Activated CD8-positive, alpha-beta T cell treated with anti-CD3 and anti-CD28 coated beads, Interleukin-2, amount 10 ng/mL, durations not matched to agents 7 days and 5 days (primary cell): ENCODE data around the gene CCDC63. TPM values are rescaled to one million over a fixed set of nuclear protein-coding genes. Genes with fewer than 3 reads are reported as not detected.
"Not testable (repeated sequence)": the region's sequence is repeated elsewhere in the genome, so short reads cannot be mapped to it uniquely, and the experiment has no call there.

Experiments
- ATAC-seq: fragments of 150-1000 bp; cut with Tn5 transposase; one replicate; pipeline ENCODE4 v1.10.0; 2021; ENCODE audit warnings: moderate library complexity
- CTCF ChIA-PET: fragments of 350-600 bp; sonication (Branson Sonifier 250); formaldehyde crosslinking; loops from one replicate; lab custom pipeline; 2021; ENCODE audit warnings: antibody characterized with exemption; lab: Charles Lee
- POLR2A ChIA-PET: fragments of 350-600 bp; sonication (Branson Sonifier 250); formaldehyde crosslinking; loops from one replicate; lab custom pipeline; 2021; ENCODE audit warnings: antibody characterized with exemption; lab: Charles Lee
- DNase-seq: peaks from one replicate; pipeline ENCODE4 v3.0.0-alpha.2; 2020
- H3K27ac Mint-ChIP-seq: one replicate; pipeline ENCODE4 v1.8.0; 2021; ENCODE audit warnings: mild to moderate bottlenecking, mixed read lengths
- H3K27me3 Mint-ChIP-seq: one replicate; pipeline ENCODE4 v1.8.0; 2021; ENCODE audit warnings: low read depth, mixed read lengths
- H3K36me3 Mint-ChIP-seq: one replicate; pipeline ENCODE4 v1.8.0; 2021; ENCODE audit warnings: low read depth, mixed read lengths
- H3K4me1 Mint-ChIP-seq: one replicate; pipeline ENCODE4 v1.8.0; 2021; ENCODE audit warnings: low read depth, mixed read lengths
- H3K4me3 Mint-ChIP-seq: one replicate; pipeline ENCODE4 v1.8.0; 2021; ENCODE audit warnings: mild to moderate bottlenecking, mixed read lengths
- H3K9me3 Mint-ChIP-seq: one replicate; pipeline ENCODE4 v1.8.0; 2022; ENCODE audit warnings: mixed read lengths; ENCODE audit not compliant: insufficient read depth
- total RNA-seq, 2 experiments: library from RNA; stranded (reverse); gene quantifications; one replicate each; pipeline ENCODE4 v1.2.3, GENCODE V29; 2021

Gene CCDC63
- total RNA-seq, 2 experiments from 2014 or later = not detected

GRCh38 chr12:110940296-110940695 is 93.5 kb downstream of the CCDC63 start:
- ChIA-PET CTCF (no interaction called here), POLR2A (no interaction called here)
- no peak for ATAC-seq
- H3K9me3 Mint-ChIP-seq = no peaks in the 10 kb centered on the region
- H3K36me3 Mint-ChIP-seq = no peaks in the 10 kb centered on the region
- peaks cover 7% of the 10 kb centered on the region for H3K4me1 Mint-ChIP-seq
- no peak overlapping the region for H3K4me3 Mint-ChIP-seq
- no peak overlapping the region for H3K27ac Mint-ChIP-seq
- DNase-seq = no peak
- peaks cover 9% of the 10 kb centered on the region for H3K27me3 Mint-ChIP-seq

DNA sequence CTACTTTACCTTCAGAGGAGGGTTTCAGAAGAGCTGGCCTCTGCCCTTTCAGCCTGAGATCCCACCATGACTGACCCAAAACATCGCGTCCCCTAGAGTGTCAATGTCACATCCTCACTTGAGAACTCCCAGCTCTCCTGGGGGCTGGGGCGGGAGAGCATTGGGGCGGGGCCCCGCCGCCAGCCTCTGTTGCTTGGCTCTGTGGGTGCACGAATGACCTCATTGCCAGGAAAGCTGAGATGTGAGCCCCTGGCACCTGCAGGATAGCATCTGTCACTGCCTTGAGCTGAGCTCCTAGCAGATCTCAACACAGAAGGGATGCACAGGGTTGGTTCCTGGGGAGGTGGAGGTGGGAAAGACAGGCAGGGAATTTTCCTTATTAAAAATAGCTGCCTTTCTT is 94.1 kb downstream of the CCDC63 start:
- no peak overlapping the region for H3K27ac Mint-ChIP-seq
- H3K4me3 Mint-ChIP-seq = no peak overlapping the region
- POLR2A ChIA-PET = no interaction called here
- H3K4me1 Mint-ChIP-seq = peaks cover 7% of the 10 kb centered on the region
- CTCF ChIA-PET = no interaction called here
- H3K36me3 Mint-ChIP-seq = no peaks in the 10 kb centered on the region
- peaks cover 7% of the 10 kb centered on the region for H3K27me3 Mint-ChIP-seq
- ATAC-seq (no peak), DNase-seq (no peak)
- H3K9me3 Mint-ChIP-seq = no peaks in the 10 kb centered on the region

DNA sequence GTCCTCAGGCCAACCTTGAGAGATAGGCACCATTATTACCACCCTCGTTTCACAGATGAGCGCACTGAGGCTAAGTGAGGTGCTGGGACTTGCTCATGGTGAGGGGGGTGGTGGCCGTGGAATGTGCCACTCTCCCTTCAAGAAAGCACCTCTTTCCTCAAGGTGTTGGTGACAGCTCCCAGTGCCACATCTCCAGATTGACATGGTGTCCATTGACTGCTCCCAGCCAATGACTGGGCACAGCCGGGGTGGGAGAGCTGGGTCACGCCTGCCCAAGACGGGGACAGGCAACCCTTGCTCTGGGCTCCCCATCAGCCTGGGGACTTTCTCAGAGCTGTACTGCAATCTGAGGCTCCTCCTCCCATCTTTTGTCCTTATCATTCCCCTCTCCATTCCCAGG is 94.6 kb downstream of the CCDC63 start:
- no peak for DNase-seq
- H3K36me3 Mint-ChIP-seq = no peaks in the 10 kb centered on the region
- peaks cover 7% of the 10 kb centered on the region for H3K27me3 Mint-ChIP-seq
- ChIA-PET POLR2A (no interaction called here), CTCF (interaction anchor here (0.8 kb wide), 1 partner anchor 15 kb away, joined by 3 read pairs; no protein-coding TSS in a partner anchor)
- no peak overlapping the region for H3K27ac Mint-ChIP-seq
- H3K4me3 Mint-ChIP-seq = no peak overlapping the region
- no peak for ATAC-seq
- H3K9me3 Mint-ChIP-seq = no peaks in the 10 kb centered on the region
- peaks cover 7% of the 10 kb centered on the region for H3K4me1 Mint-ChIP-seq

GRCh38 chr12:110943373-110943772 is 96.6 kb downstream of the CCDC63 start:
- Mint-ChIP-seq H3K27me3 (no peaks in the 10 kb centered on the region), H3K4me3 (no peak overlapping the region), H3K9me3 (no peaks in the 10 kb centered on the region), H3K4me1 (no peaks in the 10 kb centered on the region), H3K27ac (no peak overlapping the region), H3K36me3 (no peaks in the 10 kb centered on the region)
- ATAC-seq (no peak), DNase-seq (no peak)
- ChIA-PET POLR2A (no interaction called here), CTCF (no interaction called here)

- DNase-seq = no peak
- ChIA-PET CTCF (no interaction called here), POLR2A (no interaction called here)
- H3K27ac Mint-ChIP-seq = no peak overlapping the region
- H3K9me3 Mint-ChIP-seq = no peaks in the 10 kb centered on the region
- no peak overlapping the region for H3K4me3 Mint-ChIP-seq
- no peaks in the 10 kb centered on the region for H3K27me3 Mint-ChIP-seq
- no peaks in the 10 kb centered on the region for H3K4me1 Mint-ChIP-seq
- no peaks in the 10 kb centered on the region for H3K36me3 Mint-ChIP-seq
- no peak for ATAC-seq
These were observed 101.3 kb downstream of the CCDC63 start for GRCh38 chr12:110948041-110948440.

GRCh38 chr12:110950466-110950865 is 103.7 kb downstream of the CCDC63 start:
- H3K4me1 Mint-ChIP-seq, H3K9me3 Mint-ChIP-seq, CTCF ChIA-PET, H3K27me3 Mint-ChIP-seq, H3K4me3 Mint-ChIP-seq, H3K27ac Mint-ChIP-seq, H3K36me3 Mint-ChIP-seq, POLR2A ChIA-PET, DNase-seq, ATAC-seq: not testable (repeated sequence)

GRCh38 chr12:110950867-110951266 is 104.1 kb downstream of the CCDC63 start:
- H3K27ac Mint-ChIP-seq, POLR2A ChIA-PET, CTCF ChIA-PET, H3K27me3 Mint-ChIP-seq, H3K4me1 Mint-ChIP-seq, H3K4me3 Mint-ChIP-seq, ATAC-seq, H3K36me3 Mint-ChIP-seq, DNase-seq, H3K9me3 Mint-ChIP-seq: not testable (repeated sequence)

Other genes starting within 250 kb of the CCDC63 start
- 1 to 10 TPM; 5.9 to 7.9 TPM for gene TCTN1, start 232.9 kb upstream of the CCDC63 start, total RNA-seq
- 10 to 100 TPM; 28.6 to 30.8 TPM for gene HVCN1, start 157.9 kb upstream of the CCDC63 start, total RNA-seq
- 100 to 1,000 TPM; 162 to 179 TPM for gene PPP1CC, start 104.1 kb upstream of the CCDC63 start, total RNA-seq
- not detected for gene MYL2, start 73.6 kb downstream of the CCDC63 start, total RNA-seq
- gene CUX2, start 187.2 kb downstream of the CCDC63 start, total RNA-seq = 1 to 10 TPM; 1.1 to 1.3 TPM